ENCODE data around the gene HLA-G.

- no peak for TF ChIP-seq CTCF (conservative IDR thresholded peaks at IDR 0.05; ENCODE audit: low read length)
- no peak for TF ChIP-seq EZH2phosphoT487 (IDR thresholded peaks at IDR 0.05; ENCODE audit: borderline replicate concordance, low read depth, low read length)
Observed at GRCh38 chr6:29853245-29853644, 25.6 kb downstream of the HLA-G start.
